DOHH2 (cell line): ENCODE data around the gene CXorf38.

Experiments
- H3F3A ChIP-seq: fragments of 200-600 bp; sonication (generic), shearing (Covaris generic); 2 replicates; pipeline ENCODE4 v1.6.0; 2016; ENCODE audit warnings: antibody characterized with exemption, mild to moderate bottlenecking; ENCODE audit not compliant: control insufficient read depth, insufficient read depth
- H3K27ac ChIP-seq: fragments of 200-600 bp; sonication (generic); 2 replicates; pipeline ENCODE4 v1.5.1; 2014; ENCODE audit warnings: low read depth, mild to moderate bottlenecking, low read length, moderate library complexity
- H3K27me3 ChIP-seq: fragments of 200-600 bp; sonication (generic); 2 replicates; pipeline ENCODE4 v1.6.1; 2014; ENCODE audit warnings: mild to moderate bottlenecking, low read length, mixed read lengths; ENCODE audit not compliant: control insufficient read depth
- H3K36me3 ChIP-seq: fragments of 200-600 bp; sonication (generic); 2 replicates; pipeline ENCODE4 v1.6.1; 2014; ENCODE audit warnings: mild to moderate bottlenecking, low read length, moderate library complexity, mixed read lengths; ENCODE audit not compliant: control insufficient read depth
- H3K4me1 ChIP-seq: fragments of 200-600 bp; sonication (generic); 2 replicates; pipeline ENCODE4 v1.6.1; 2014; ENCODE audit warnings: mild to moderate bottlenecking, low read length, mixed read lengths; ENCODE audit not compliant: control insufficient read depth
- H3K4me2 ChIP-seq: fragments of 200-600 bp; sonication (generic); 2 replicates; pipeline ENCODE4 v1.6.0; 2014; ENCODE audit warnings: mild to moderate bottlenecking, low read length, moderate library complexity
- H3K4me3 ChIP-seq: fragments of 200-600 bp; sonication (generic); 2 replicates; pipeline ENCODE4 v1.5.1; 2014; ENCODE audit warnings: mild to moderate bottlenecking, low read length, mixed read lengths
- H3K79me2 ChIP-seq: fragments of 200-600 bp; sonication (generic); 2 replicates; pipeline ENCODE4 v1.6.1; 2014; ENCODE audit warnings: mild to moderate bottlenecking, low read length, mixed read lengths; ENCODE audit not compliant: control insufficient read depth
- H3K9me2 ChIP-seq: fragments of 200-600 bp; sonication (generic); replicated peaks from 2 replicates; pipeline ENCODE4 v1.6.1; 2014; ENCODE audit warnings: mild to moderate bottlenecking, low read length, mixed read lengths; ENCODE audit not compliant: control insufficient read depth
- H3K9me3 ChIP-seq: fragments of 200-600 bp; sonication (generic); 2 replicates; pipeline ENCODE4 v1.6.1; 2014; ENCODE audit warnings: antibody characterized with exemption, low read length, mixed read lengths; ENCODE audit not compliant: control insufficient read depth, insufficient read depth
- H4K20me1 ChIP-seq: fragments of 200-600 bp; sonication (generic); 2 replicates; pipeline ENCODE4 v1.6.0; 2014; ENCODE audit warnings: low read depth, mild to moderate bottlenecking, antibody characterized with exemption, low read length, moderate library complexity; ENCODE audit not compliant: control insufficient read depth, insufficient read depth
- EZH2phosphoT487 ChIP-seq: fragments of 200-600 bp; sonication (generic); IDR thresholded peaks from 2 replicates; pipeline ENCODE4 v1.6.1; 2017; ENCODE audit warnings: borderline replicate concordance, mild to moderate bottlenecking, antibody characterized with exemption, low read length, moderate library complexity, mixed read lengths
- TF ChIP-seq, protein P1 (sequence below): fragments of 200-600 bp; sonication (generic); IDR thresholded peaks from one replicate; pipeline ENCODE4 v1.5.1; 2014; ENCODE audit warnings: antibody characterized with exemption, mild to moderate bottlenecking, low read depth, low read length; ENCODE audit not compliant: poor library complexity, severe bottlenecking

The CXorf38 gene

DNA sequence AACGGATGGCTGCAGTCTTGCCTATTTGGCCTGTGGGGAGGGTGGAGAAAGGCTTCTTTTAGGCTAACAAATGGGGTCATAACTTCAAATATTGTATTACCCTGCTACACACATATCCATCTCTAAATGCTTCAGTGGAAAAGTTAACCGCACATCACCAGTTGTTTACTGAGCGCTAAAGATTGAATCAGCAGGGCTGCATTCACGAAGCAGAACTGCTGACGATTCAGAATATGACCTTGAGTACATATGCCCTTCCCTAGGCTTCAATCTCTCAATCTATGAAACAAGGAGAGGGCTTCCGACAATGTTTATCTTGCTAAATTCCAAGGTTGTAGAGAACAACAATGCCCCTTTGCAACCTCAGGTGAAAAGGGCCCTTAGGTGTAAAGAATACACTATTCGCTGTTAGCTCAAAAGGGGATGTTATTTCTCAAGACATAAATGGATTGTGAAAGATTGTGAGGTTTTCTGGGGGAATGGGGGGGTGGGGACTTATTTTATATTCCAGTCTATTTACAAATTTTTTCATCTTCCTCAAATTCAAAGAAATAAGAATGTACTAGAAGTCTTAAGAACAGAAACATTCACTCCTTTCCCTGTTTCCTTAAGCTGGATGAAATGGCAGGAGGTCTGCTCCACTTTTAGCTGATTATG is 69.2 kb downstream of the CXorf38 start:
- no peak overlapping the region for H3K4me2 ChIP-seq
- H3K9me3 ChIP-seq: no peaks in the 10 kb centered on the region
- no peaks in the 10 kb centered on the region for H4K20me1 ChIP-seq
- H3K36me3 ChIP-seq: no peaks in the 10 kb centered on the region
- no peaks in the 10 kb centered on the region for H3K9me2 ChIP-seq
- peaks cover 12% of the 10 kb centered on the region for H3K4me1 ChIP-seq
- TF ChIP-seq, protein P1, sequence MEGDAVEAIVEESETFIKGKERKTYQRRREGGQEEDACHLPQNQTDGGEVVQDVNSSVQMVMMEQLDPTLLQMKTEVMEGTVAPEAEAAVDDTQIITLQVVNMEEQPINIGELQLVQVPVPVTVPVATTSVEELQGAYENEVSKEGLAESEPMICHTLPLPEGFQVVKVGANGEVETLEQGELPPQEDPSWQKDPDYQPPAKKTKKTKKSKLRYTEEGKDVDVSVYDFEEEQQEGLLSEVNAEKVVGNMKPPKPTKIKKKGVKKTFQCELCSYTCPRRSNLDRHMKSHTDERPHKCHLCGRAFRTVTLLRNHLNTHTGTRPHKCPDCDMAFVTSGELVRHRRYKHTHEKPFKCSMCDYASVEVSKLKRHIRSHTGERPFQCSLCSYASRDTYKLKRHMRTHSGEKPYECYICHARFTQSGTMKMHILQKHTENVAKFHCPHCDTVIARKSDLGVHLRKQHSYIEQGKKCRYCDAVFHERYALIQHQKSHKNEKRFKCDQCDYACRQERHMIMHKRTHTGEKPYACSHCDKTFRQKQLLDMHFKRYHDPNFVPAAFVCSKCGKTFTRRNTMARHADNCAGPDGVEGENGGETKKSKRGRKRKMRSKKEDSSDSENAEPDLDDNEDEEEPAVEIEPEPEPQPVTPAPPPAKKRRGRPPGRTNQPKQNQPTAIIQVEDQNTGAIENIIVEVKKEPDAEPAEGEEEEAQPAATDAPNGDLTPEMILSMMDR: no peak
- TF ChIP-seq EZH2phosphoT487: no peak
- no peak overlapping the region for H3K27ac ChIP-seq
- no peaks in the 10 kb centered on the region for H3F3A ChIP-seq
- no peaks in the 10 kb centered on the region for H3K27me3 ChIP-seq
- H3K79me2 ChIP-seq: peaks cover 22% of the 10 kb centered on the region
- H3K4me3 ChIP-seq: no peak overlapping the region
